SKM-1 (cell line): ENCODE results near the gene MYOF.
"Not testable (repeated sequence)": the region's sequence is repeated elsewhere in the genome, so short reads cannot be mapped to it uniquely, and the experiment has no call there.

Experiments
- DNase-seq: peaks from one replicate; lab custom pipeline; 2025; ENCODE audit not compliant: unreplicated experiment; lab: John Stamatoyannopoulos, UW

MYOF gene

DNA sequence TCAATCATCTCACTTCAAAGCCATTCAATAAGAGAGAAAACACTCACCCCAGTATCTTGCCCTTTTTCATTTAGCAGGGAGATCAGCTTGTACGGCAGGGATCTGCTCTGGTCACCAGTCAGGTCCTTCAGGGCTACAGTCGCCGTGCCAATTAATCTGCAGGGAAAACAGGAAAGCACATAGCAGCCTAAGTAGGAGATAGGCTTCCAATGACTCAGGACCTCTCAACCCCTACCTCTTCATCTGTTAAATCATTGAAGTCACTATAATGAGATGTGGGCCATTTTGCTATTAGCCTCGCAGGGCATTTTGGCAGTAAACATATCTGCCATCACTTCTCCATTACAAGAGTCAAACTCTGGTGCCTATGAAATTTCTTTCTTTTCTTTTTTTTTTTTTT, 50.8 kb downstream of the MYOF start:
- no peak for DNase-seq

DNA sequence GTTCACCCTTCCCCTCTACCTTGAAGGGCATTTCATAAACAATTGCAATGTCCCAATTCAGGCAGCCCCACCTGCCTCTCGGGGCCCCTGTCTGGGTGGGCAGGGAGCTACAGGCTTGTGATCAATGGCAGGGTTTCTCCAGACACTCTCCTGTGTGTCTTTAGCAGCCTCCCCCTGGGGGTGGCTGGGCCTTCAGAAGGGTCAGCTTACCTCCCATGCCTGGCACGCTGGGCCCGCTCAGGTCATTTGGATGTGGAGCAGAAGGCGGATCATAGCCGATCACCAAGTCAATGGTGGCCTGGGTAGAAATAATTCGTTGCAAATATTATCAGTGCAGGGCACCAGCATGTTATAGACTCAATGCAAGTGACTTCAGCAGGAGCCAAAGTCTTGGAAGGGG, 56.3 kb downstream of the MYOF start:
- no peak for DNase-seq

DNA sequence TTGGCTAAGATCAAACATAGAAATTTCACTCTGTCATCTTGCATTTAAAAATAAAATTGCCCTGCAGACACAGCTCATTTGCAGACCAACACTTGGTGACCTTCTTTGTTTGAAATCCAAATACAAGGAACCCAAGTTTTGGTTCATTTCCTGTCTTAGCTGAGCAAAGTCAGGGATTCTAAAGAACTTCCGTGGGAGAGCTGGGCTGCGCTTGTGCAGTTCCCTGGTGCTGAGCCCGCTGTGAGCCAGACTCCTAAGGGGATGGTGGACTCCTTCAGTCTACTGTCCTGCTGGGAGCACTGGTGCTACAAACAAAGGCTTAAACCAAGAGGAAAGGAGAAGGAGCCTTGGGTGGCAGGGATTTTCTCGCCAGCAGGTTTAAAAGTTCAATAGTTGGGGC, 60.0 kb downstream of the MYOF start:
- DNase-seq = no peak

DNA sequence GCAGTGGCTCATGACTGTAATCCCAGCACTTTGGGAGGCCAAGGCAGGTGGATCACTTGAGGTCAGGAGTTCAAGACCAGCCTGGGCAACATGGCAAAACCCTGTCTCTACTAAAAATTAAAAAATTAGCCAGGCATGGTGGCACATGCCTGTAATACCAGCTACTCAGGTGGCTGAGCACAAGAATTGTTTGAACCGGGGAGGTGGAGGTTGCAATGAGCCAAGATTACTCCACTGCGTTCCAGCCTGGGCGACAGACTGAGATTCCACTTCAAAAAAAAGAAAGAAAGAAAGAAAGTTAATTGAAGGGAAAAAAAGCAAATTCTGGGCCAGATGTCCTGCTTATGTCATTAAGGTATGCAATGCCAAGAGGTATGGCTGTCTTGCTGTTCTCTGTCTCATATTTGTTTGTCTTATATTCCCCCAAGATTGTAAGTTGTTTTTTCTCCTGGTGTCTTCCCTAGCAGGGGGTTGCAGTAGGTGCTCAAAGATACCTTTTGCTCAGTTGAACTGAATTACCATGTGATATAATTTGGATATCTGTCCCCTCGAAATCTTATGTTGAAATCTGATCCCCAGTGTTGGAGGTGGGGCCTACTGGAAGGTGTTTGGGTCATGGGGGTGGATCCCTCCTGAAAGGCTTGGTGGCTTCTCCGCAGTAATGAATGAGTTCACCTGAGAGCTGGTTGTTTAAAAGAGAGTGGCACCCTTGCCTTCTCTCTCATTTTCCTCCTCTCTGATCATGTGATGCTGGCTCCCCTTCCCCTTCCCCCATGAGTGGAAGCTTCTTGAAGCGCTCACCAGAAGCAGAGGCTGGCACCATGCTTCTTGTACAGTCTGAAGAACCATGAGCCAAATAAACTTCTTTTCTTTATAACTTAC, 60.9 kb downstream of the MYOF start:
- no peak for DNase-seq

DNA sequence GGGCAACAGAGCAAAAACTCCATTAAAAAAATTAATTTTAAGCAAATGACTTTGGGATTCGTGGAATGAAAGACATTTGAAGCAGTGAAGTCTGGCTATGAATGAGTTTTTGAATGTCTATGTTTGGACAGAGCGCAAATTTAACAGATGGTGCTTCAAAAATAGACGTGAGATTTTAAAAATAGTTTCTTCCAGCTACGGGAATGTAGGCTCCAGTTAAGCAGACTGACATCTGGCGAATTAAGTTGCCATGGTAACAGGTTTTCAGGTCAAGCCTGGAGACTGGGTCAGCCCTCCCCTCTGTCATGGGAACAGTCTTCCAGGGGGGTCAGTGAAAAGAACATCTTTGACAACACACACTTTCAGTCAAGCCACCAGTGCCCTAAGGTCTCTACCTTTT, 62.0 kb downstream of the MYOF start:
- no peak for DNase-seq

DNA sequence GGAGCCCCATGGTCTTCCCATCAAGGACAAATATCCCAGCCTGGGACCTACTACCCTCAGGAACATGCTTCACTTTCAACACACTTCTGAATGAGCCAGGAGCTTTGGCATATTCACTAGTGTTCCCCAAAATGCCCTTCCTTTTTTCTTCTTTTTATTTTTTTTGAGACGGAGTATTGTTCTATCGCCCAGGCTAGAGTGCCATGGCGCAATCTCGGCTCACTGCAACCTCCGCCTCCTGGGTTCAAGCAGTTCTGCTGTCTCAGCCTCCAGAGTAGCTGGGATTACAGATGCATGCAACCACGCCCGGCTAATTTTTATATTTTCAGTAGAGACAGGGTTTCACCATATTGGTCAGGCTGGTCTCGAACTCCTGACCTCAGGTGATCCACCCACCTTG, 63.1 kb downstream of the MYOF start:
- not testable (repeated sequence) for DNase-seq

DNA sequence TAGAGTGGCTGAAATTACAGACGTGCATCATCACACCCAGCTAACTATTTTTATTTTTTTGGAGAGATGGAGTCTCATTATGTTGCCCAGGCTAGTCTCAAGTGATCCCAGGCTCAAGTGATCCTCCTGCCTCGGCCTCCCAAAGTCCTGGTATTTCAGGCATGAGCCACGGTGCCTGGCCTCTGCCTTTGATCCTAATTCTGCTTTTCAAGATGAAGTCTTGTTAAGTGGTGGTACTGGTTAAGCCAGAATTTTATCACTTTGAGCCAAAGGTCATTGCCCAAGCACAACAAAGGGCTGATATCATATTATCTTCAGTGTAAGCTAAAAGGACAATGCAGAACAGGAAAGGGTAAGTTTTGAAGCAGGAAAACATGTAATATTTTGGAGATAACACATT, 64.2 kb downstream of the MYOF start:
- DNase-seq = no peak

DNA sequence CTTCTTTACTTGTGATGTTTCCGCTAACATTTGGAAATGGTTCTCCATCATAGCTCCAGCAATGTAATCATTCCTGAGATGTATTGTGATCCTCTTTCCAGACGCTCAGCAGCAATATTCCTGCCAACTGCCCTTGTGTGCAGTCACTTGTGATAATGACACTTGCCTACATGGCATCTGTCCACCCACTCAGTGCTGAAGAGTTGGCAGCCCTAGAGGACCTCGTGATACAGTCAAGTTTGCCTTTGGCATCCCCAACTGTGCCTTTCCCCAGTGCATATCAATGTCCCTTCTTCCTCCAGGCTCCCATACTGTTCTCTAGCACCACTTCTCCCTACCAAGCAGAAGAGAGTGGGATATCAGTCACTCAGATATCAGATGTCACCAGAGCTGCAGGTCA, 64.9 kb downstream of the MYOF start:
- DNase-seq = no peak

DNA sequence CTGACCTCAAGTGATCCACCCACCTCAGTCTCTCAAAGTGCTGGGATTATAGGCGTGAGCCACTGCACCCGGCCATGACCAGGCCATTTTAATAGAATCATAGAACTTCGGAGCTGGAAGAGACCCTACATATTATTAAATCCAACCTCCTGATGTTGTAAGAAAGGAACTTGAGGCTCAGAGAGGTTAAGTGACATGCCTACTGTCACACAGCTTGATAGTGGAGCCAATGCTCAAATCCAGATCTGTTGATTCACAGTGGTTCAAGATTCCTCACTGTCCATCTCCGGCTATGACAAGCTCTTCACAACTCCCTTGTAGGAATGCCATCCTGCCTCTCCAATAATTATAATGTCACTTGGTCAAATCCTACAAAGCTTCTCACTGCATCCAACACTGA, 65.3 kb downstream of the MYOF start:
- DNase-seq = no peak

DNA sequence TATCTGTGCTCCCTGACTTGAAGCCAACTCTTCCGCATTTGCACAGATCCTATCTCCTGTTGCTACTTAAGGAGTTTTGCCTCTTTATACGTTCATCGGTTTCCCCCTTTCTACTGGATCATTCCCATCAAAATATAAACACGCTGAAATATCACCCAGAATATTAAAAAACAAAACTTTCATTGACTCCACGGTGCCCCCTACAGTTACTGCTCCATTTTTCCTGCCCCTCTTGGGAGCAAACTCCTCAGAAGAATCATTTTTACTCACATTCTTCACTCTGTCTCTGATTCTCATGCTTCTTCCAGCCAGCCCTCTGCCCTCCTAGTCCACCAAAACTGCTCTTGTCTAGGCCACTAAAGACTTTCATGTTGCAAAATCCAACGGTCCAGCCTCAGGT, 66.4 kb downstream of the MYOF start:
- no peak for DNase-seq

DNA sequence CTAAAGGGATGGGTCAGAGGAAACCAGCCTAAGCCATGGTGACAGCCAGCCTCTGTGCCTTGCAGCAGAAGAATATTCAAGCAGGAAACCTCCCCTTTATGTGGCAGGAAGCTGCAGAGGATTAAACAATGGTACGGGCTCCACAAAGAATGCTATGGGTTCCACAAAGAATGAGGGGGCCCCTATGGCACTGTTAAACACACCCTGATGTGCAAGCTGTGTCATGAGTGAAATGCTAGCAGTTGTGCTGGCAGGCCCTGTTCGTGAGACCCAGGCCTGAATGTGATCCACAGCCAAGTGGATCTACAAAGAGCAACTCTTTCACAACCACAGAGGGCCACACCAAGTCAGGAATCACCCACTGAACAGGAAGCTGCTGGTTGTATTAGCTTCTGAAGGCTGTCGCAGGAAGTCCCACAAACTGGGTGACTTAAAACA, 68.9 kb downstream of the MYOF start:
- peak; percentile 71 for DNase-seq

DNA sequence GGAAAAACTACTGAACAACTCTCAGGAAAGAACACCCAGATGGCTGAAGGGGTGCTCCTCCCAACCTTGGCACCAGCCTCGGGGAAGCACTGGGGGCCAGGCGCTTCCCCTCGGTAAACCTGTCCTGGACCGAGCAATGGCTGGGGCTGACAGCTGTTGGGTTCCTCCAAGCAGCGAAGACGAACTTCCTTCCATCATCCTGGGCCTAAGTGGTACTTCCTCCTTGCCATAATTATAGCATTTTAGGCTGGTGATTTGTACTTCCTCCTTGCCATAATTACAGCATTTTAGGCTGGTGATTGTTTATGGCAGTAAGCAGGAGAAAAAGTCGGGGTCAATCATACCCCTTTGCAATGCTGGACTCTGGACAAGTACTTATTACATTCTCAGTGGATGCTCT, 69.3 kb downstream of the MYOF start:
- DNase-seq = peak; percentile 83

DNA sequence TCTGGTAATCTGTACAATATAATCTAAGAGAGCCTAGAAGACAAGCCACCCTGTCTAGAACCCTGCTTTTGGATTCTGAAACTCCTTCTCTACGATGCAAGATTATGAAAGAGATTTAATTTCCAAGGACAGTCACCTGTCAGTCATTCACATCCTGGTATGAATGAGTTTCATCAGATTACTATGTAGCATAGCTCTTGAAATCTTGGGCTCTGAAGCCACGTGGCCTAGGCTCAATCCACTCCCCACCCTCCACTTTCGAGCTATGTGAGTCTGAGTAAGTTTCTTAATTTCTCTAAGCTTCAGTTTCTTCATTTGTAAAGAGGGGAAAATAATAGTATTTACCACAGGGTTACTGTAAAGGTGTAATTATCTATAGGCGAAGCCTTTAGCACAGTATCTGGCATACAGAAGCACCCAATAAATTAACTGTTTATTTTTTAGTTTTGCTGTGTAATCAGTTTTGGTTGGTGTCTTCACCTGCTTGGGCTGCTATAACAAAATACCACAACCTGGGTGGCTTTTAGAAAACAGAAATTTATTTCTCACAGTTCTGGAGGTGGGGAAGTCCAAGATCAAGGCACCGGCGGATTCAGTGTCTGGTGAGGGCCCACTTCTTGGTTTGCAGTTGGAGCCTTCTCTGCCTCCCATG, 71.3 kb downstream of the MYOF start:
- no peak for DNase-seq

DNA sequence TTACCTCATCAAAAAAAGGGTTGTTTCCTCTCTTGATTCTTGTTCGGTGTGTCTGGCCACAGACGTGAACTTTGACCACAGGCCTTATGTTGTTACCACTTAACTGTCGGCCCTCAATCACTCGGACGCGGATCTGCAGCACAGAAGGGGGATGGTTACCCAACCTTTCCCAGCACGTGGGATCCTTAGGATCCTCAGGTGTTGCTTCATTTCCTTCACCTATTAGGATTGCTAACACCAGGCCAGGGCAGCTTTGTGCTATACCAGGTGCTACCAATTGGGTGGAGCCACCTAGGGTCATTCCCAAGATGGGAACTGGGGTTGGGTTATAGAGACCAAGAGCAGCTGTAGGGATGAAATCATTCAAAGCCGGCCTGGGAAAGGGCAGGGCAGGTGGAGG, 73.4 kb downstream of the MYOF start:
- no peak for DNase-seq

DNA sequence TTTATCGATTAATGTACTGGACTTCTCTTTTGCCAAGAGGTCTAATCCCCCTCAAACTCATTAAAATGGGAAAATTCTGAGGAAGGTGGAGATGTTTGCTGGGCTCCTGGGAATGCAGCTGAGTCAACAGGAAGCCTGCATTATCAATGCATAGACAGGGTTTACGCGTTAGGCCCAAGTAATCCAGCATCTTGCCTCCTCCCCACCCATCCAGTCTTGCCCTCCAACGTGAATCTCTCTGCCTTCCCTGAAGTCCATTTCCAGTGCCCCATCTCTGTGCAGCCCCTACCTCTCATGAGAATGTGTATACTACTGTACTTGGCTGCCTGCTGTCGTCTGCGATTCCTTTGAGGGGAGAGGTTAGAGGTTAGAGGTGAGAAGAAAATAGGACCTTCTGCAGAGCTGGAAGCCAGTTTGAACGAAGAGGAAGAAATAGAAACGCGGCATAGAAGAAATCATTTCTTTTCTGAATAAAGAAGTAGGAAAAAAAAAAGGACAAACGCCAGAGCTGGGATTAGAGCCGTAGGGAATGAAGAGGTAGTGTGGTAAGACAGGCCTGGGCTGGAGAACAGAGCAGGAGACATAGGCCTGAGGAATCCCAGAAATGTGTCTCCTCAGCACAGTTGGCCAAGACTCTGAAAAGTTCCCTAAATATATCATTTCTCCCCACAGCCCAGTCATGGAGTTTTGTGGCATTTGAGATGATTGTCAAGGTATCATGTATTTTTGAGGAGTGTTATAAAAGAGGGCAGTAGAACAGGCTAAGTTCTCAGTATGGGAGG, 75.6 kb downstream of the MYOF start:
- no peak for DNase-seq

DNA sequence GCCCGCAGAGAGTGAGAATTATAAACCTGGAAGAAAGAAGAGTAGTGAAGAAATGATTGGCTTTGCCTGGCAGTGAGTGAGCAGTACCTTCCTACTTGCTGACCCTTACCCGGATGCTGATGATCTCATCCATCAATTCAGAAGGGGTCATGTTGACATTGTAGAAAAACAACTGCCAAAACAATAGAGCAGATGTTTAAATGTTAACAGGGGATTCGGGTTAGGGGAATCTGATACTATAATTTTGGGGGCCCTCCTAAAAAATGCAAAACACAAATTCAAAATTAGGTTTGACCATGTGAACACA, 78.1 kb downstream of the MYOF start:
- DNase-seq = no peak

DNA sequence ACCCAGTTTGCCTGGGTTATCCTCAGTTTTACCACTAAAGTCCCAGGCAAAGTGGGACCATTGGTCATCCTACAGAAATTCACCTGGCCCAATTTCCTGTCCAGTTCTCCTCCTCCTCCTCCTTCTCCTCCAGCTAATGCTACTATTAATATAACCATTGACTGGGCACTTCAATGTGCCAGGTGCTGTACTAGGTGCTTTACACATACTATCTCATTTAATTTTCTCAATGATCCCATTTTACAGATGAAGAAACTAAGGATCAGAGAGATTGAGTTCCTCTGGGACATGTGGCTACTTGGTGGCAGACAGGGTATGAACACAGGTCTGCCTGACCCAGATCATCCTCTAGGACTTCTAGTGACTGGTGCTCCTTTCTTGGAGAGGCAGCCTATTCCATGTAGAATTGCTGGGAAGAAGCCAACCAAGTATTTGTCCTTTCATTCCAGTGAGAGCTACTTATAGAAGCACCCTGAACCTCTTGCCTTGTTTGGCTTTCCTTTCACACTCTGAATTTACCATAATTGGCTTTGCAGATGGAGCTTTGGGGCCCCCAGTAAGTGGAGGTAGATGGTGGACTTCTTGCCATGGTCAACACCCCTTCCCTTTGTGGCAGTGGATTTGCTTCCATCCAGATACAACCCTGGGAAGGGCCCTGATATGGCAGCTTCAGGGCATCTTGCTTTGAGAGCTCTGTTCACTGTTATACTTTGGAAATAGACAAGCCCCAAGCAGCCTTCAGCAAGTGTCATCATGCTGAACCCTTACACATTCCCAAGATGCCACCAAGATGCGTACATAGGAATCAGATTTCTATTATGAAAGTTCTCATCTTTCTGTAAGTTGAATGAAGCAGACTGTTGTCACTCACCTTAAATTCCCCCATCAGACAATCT, 78.7 kb downstream of the MYOF start:
- DNase-seq = no peak

DNA sequence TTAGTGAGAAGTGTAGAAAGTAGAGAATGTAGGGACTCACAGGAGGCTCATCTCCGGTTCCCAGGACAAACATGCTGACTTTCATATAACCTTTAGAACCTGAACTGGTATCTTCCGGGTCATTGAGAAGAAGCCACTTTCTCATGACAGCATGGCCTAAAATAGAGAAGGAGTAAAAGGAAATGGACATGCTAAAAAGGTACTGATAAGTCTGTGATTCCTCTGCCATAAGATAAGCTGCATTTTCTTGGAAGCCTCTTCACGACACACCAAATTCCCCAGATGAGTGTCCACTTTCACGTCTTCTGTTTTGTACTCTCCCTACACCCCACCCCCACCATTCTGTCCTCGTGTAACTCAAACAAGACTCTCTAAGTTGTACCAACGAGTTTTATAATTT, 79.9 kb downstream of the MYOF start:
- no peak for DNase-seq

DNA sequence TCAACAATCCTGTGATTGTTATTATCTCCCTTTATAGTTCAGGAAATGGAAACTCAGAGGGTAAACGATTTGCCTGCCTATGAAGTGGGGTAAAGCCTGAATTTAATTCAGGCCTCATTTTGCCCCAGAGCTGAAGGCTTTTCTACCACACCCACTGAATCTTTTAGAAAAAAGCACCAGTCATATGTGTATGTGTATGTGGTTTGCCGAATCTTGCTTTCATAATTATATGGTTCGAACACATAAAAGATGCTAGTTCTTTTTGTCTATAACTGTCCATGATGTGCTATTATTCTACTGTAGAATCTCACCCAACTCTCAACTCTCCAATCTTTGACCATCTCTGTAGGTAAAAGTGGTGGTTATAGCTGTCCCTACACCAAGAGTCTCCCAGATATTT, 83.6 kb downstream of the MYOF start:
- DNase-seq = no peak

DNA sequence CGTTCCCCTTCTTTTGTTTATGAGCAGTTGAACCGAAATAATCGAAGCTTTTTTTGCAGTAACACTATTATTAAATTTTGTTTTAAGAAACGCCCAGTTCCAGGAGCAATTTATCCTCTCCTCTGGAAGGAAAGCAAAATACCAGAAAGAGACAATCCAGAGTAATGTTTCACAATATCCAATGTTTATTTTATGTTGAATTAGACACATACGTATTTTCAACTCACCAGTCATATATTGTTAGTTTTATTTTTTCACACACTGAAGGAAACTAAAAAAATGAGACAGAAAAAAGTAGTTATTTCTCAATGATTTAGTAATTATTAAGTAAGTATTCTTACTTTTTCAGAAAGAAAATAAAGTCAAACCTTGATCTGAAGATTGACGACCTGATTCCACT, 85.1 kb downstream of the MYOF start:
- DNase-seq = no peak

DNA sequence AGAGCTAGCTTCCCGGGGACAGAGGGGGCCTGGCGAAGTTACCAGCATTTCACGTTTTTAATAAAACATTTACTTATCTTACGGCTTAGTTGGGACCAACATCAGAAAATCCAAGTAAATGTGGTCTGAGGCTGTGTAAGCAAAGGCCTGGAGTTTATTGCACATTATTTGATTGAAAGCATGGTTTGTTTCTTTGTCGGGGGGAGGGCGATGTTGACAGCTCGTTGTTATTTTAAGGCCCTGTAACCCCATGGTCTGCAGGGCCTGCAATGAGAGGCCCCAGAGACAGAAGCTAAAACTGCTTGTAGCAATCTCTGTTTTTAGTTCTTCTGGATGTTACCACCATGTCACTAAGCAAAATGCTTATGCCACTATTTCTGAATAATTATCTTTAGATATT, 88.9 kb downstream of the MYOF start:
- no peak for DNase-seq
